HG03460 (cell line): ENCODE measurements around the gene HMGCR.

ENCODE experiments used
- ATAC-seq: cut with Tn5 transposase; IDR thresholded peaks from one replicate; pipeline ENCODE4 v1.9.1; 2021; ENCODE audit not compliant: unreplicated experiment

Gene HMGCR

DNA sequence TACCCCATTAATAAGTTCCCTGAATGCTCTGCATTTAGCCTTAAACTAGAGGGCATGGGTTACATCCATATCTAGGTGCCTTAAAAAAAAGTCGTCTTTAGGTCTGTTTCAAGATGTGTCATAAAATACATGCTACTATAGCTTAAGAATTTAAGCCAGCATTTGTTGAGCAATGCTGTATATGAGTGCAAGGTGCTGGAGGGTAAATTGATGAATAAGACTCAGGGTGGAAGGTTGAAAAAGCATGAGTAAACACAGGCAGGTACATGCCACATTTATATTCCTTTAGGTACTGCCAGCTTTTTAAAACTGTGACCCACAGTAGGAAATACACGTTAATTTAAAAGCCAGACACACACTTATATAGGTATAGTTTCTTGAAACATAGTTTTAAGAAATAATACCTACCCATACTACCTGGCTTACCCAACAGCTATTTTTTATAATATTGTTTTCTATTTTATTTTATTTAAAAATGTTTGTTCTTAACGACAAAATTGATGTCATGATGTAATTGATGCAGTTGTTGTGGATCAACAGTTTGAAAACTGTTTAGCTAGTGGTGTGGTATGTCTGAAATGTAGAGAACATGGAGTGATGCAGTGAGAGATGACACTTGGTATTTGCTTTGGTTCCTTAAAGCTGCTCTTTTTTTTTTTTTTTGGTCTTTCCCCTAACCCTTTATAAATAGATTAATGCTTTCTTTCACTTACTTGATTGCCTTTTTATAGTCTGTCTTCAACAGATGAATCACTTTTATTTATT is 3.9 kb downstream of the HMGCR start:
- ATAC-seq = no peak

GRCh38 chr5:75341934-75342333 is 4.9 kb downstream of the HMGCR start:
- ATAC-seq = no peak

DNA sequence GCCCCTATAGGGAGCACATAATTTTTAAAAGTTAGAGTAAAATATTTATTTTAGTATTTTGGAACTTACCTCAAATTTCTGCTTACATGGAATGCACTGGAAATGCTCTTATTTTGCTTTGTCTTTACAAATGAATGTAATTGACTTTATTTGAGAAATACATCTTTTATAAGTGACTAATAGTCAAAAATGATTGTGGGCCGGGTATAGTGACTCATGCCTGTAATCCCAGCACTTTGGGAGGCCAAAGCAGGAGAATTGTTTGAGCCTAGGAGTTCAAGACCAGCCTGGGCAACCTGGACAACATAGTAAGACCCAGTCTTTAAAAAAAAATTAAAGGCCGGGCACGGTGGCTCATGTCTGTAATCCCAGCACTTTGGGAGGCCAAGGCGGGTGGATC is 5.8 kb downstream of the HMGCR start:
- no peak for ATAC-seq

GRCh38 chr5:75348241-75348640 is 11.2 kb downstream of the HMGCR start:
- ATAC-seq = no peak

- ATAC-seq = no peak
Measured at GRCh38 chr5:75349663-75350062, 12.6 kb downstream of the HMGCR start.

DNA sequence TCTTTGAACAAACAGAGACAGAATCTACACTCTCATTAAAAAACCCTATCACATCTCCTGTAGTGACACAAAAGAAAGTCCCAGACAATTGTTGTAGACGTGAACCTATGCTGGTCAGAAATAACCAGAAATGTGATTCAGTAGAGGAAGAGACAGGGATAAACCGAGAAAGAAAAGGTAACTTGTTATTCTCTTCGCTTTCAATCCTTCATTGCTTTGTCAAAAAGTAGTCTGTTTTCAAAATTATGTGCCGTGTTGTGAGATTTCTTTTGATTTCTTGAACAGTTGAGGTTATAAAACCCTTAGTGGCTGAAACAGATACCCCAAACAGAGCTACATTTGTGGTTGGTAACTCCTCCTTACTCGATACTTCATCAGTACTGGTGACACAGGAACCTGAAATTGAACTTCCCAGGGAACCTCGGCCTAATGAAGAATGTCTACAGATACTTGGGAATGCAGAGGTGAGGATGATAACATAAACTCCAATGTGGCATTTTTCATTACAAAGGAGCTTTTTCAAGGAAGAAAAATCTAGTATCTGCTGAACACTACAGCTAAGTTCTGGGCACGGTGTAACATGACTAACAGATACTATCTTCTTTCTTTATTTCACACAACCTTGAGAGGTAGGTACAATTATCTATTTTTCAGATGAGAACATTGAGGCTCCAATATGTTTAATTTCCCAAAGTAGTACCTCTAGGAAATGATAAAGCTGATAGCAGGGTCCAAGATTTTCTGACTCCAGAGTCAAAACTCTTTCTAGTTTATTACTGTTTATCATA is 14.3 kb downstream of the HMGCR start:
- no peak for ATAC-seq

DNA sequence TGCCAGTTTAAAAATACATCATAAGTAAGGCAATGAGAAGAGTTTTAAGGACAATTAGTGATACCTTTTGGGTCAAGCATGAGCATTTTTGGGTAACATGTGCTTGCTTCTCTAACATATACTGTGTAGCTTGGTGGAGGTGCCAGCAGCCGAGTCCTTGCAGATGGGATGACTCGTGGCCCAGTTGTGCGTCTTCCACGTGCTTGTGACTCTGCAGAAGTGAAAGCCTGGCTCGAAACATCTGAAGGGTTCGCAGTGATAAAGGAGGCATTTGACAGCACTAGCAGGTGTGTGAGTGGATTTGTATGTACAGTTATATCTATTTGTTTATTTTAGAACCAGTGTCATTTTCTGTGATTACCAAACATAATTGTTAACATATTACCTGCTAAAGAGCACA is 18.2 kb downstream of the HMGCR start:
- ATAC-seq = no peak

DNA sequence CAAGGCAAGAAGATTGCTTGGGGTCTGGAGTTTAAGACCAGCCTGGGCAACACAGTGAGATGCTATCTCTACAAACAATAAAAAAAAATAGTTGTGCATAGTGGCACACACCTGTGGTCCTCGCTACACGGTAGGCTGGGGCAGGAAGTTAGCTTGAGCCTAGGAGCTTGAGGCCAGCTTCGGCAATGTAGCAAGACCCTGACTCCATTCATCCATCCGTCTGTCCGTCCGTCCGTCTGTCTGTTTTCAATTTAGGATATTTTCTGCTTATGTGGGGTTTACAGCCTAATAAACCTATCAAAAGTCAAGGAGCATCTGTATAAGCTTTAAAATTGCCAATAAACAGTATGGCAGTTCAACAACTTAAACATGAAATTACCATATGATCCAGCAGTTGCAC is 19.7 kb downstream of the HMGCR start:
- no peak for ATAC-seq

DNA sequence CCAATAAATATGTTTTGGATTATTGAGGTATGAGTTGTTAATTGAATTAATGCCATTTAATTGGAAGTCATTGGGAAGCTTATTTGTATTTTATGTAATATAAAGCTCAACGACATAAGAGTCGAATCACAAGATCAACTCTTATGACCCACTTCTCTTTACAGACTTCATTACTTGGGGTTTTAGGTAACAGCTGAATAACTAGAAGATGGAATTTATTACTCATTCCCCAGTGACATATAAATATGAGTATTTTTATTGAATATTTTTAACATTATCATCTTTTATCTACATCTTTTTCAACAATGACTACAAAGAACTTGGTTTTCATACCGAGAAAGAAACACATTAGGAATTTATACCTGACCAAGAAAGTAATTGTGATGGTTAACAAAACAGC is 21.1 kb downstream of the HMGCR start:
- no peak for ATAC-seq

GRCh38 chr5:75361310-75361709 is 24.3 kb downstream of the HMGCR start:
- no peak for ATAC-seq

GRCh38 chr5:75362474-75362975 is 25.5 kb downstream of the HMGCR start:
- ATAC-seq = no peak

DNA sequence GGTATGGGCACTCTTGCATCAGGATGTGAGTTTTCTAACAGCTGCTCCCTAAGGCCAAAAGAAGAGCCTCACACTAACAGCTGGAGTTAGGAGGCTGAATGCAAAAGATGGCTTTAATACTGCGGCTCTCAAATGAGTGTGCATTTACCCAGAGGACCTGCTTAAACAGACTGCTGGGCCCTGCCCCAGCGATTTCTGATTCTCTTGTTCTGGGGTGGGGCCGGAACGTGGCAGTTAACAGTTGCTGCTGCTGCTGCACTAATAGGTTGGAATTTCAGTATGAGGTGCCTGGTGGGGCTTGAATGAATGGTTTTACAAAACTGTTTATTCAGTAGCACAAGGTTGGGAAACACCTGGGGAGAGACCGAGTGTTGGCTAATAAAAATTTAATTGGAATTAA is 26.1 kb downstream of the HMGCR start:
- ATAC-seq = no peak

- ATAC-seq = no peak
Measured at GRCh38 chr5:75363726-75364495, 26.9 kb downstream of the HMGCR start.

- ATAC-seq = no peak
Measured at GRCh38 chr5:75364571-75365280, 27.7 kb downstream of the HMGCR start.

DNA sequence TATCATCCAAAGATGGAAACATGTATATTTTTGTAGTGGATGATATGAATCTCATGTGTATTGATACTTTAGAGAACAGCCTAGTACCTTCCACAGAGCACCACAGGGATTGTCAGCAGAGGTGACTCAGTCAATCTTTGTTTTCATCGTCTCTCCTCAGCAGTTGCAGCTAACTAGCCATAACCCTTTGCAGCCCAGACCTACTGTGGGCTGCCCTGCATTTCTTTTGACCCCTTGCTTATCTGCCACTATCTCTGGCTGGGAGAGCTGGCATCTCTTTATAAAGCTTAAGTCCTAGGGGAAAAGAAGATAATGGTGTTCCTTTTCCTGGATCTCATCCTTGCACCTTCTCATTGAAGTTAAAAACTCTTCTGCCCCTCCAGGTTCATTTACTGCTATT is 28.7 kb downstream of the HMGCR start:
- no peak for ATAC-seq

DNA sequence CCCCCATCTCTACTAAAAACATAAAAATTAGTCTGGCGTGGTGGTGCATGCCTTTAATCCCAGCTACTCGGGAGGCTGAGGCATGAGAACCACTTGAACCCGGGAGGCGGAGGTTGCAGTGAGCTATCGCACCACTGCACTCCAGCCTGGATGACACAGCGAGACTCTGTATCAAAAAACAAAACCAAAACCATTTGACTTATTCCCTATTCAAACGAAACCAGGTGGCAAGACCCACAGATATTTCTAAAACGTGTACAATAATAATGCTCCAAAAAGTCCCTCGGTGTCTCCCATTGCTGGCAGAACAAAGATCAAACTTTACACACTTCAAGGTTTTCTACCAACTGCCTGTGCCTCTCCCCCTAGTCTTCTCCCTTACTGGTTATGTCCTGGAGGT is 29.8 kb downstream of the HMGCR start:
- peak; percentile 70 for ATAC-seq

GRCh38 chr5:75367401-75367800 is 30.4 kb downstream of the HMGCR start:
- ATAC-seq = no peak

DNA sequence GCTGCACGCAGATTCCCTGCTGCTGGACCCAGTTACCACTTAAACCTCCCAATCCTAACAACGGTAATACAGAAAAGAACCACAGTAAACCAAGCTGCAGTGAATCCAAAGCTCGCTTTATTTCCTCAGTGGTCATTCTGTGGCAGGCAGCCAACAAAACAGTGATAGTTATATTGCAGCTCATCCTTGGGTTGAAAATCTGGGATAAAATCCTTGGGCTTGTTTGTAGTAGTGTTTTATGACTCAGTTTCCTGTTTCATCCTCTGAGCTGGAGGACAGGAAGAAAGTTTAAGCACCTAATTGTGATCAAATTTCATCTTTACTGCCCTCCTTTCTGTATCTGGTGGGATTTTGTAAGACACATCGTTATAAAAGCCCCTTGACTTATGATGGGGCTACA is 31.4 kb downstream of the HMGCR start:
- no peak for ATAC-seq

GRCh38 chr5:75373862-75374261 is 36.8 kb downstream of the HMGCR start:
- ATAC-seq = no peak

DNA sequence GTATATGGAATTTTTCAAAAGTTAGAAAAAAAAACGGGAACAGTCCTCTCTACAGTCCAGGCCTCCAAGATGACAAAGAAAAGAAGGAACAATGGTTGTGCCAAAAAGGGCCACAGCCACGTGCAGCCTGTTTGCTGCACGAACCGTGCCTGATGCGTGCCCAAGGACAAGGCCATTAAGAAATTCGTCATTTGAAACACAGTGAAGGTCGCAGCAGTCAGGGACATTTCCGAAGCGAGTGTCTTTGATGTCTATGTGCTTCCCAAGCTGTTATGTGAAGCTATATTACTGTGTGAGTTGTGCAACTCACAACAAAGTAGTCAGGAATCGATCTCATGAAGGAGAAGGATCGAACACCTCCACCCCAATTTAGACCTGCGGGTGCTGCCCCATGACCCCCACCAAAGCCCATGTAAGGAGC is 37.4 kb downstream of the HMGCR start:
- no peak for ATAC-seq

- no peak for ATAC-seq
Measured at GRCh38 chr5:75375414-75375813, 38.4 kb downstream of the HMGCR start.
